ENCODE data around the gene AK5.

AK5 gene

DNA sequence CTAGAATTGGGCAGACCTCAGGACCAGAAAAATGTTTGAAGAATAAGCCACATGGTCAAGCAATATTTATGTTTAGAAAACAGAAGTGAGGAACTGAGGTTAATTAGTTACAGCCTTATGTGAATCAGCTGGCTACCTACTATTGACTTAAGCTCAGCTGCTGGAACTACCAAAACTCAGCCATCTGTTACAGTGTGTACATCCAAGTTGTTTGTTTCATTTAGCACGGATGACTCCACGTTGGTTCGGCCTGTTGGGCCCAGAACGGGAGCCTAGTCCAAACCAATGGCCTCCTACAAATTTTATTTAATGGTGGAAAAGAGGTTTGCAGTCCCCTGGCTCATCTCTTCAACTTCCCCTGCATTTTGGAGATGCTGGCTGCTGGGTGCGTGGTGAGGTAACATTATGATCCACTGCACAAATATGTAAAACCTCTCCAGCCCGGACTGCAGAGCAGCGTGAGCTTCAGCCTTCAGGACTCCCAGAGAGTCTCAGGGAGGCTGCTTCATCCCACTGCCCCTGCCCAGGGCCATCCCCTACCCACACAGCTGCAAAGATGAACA, 257.2 kb downstream of the AK5 start:
- TF ChIP-seq, protein P1, sequence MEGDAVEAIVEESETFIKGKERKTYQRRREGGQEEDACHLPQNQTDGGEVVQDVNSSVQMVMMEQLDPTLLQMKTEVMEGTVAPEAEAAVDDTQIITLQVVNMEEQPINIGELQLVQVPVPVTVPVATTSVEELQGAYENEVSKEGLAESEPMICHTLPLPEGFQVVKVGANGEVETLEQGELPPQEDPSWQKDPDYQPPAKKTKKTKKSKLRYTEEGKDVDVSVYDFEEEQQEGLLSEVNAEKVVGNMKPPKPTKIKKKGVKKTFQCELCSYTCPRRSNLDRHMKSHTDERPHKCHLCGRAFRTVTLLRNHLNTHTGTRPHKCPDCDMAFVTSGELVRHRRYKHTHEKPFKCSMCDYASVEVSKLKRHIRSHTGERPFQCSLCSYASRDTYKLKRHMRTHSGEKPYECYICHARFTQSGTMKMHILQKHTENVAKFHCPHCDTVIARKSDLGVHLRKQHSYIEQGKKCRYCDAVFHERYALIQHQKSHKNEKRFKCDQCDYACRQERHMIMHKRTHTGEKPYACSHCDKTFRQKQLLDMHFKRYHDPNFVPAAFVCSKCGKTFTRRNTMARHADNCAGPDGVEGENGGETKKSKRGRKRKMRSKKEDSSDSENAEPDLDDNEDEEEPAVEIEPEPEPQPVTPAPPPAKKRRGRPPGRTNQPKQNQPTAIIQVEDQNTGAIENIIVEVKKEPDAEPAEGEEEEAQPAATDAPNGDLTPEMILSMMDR (IDR thresholded peaks at IDR 0.05; ENCODE audit: control extremely low read depth, extremely low read depth, low read depth, missing control alignments), result no peak
- CTCF ChIA-PET, result no interaction called here
- DNase-seq (ENCODE audit: extremely low spot score), result peak; percentile 46
- POLR2A ChIA-PET, result no interaction called here

DNA sequence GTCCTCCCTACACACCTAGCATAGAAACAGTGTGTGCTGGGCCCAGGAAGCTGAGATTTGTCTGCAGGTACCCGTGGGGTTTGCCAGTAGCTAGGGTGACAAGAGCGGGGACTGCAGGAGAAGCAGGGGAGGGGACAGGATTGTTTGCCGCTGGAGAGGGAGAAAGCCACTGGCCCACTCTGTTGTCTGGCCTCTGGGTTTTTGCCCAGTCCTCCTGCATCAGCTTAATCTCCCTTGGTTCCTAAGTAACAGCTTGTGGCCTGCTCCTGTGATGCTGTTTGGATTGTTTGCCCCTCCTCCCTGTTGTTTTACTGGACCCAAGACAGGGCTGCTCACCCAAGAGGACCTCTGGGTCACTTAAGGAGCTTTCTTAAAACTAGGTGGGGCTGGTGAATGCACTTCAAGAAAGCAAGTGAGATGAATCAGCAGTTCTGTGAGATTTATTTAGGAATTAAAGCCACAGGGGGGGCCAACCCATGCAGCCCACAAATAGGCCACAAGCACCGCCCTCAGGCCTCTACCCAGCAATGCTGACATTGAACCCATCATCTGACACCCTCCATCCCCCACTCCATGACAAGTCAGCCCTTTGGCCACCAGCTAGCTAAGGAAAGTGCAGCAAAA, 257.8 kb downstream of the AK5 start:
- DNase-seq (ENCODE audit: extremely low spot score), result no peak
- TF ChIP-seq, protein P1 (IDR thresholded peaks at IDR 0.05; ENCODE audit: control extremely low read depth, extremely low read depth, low read depth, missing control alignments), result no peak
- ChIA-PET CTCF (no interaction called here), POLR2A (no interaction called here)

DNA sequence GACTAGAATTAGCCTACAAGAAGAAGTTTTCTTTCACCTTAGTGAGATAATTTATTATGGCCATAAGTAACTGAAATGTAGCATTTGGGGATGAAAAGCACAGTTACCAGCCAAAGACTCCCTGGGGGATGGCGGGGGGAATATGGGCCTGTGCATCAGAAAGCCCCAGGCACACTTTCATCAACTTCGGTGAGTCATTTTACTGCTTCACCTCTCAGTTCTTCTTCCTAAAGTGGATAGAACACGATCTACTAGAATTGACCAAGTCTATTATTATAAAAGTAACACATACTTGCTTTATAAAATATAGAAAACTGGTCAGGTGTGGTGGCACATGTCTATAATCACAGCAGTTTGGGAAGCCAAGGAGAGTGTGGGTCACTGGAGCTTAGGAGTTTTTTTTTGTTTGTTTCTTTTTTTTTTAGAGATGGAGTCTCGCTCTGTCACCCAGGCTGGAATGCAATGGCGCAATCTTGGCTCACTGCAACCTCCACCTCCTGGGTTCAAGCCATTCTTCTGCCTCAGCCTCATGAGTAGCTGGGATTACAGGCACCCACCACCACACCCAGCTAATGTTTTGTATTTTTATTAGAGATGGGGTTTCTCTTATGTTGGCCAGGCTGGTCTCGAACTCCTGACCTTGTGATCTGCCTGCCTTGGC, 258.8 kb downstream of the AK5 start:
- TF ChIP-seq, protein P1 (IDR thresholded peaks at IDR 0.05; ENCODE audit: control extremely low read depth, extremely low read depth, low read depth, missing control alignments), result no peak
- ChIA-PET POLR2A (no interaction called here), CTCF (interaction anchor here (0.8 kb wide), 1 partner anchor 9 kb away, joined by 3 read pairs; no protein-coding TSS in a partner anchor)
- DNase-seq (ENCODE audit: extremely low spot score), result peak; percentile 31

DNA sequence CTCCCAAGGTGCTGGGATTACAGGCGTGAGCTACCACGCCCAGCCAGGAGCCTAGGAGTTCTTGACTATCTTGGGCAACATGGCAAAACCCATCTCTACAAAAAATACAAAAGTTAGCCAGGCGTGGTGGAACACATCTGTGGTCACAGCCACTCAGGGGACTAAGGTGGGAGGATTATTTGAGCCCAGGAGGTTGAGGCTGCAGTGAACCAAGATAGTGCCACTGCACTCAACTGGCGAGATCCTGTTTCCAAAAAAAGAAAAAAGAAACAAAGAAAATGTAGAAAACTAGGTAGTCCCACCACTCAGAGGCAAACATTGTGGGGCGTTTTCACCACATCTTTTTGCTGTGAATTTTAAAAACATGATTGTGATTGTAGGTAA, 259.3 kb downstream of the AK5 start:
- POLR2A ChIA-PET, result no interaction called here
- no peak for DNase-seq (ENCODE audit: extremely low spot score)
- CTCF ChIA-PET, result interaction anchor here (0.8 to 4.7 kb wide), 3 partner anchors 7 to 57 kb away, joined by 3 to 33 read pairs (median 3); no protein-coding TSS in a partner anchor
- TF ChIP-seq, protein P1 (IDR thresholded peaks at IDR 0.05; ENCODE audit: control extremely low read depth, extremely low read depth, low read depth, missing control alignments), result no peak

DNA sequence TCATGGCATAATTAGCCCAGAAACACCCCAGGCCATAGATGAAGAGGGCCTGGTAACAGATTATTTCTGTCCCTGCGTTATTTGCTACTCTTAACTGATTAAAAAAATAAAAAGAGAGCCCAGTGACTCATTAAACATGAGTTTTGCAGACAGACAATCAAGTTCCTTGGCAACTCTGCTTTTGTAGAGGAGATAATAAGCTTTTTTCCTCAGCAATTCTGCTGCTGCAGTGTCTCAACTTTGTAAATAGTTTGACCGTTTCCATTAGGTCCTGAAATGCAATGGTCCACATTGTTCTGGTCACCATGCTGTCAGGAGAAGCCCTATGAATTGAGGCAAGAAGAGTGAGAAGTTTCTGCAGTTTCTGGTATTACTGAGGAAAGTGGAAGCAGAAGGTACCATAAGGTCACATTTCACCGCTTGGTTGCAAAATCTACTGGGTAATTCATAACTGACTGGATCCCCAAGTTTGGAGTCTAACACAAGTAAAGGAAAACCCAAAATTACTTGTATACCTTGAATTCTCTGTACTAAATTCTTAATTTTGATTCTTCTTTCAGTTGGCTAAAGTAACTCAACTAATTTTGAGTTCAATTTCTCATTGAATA, 261.1 kb downstream of the AK5 start:
- TF ChIP-seq, protein P1 (IDR thresholded peaks at IDR 0.05; ENCODE audit: control extremely low read depth, extremely low read depth, low read depth, missing control alignments), result no peak
- DNase-seq (ENCODE audit: extremely low spot score), result no peak
- CTCF ChIA-PET, result interaction anchor here (2.7 to 4.7 kb wide), 2 partner anchors 9 to 15 kb away, joined by 8 to 33 read pairs; no protein-coding TSS in a partner anchor
- POLR2A ChIA-PET, result no interaction called here

DNA sequence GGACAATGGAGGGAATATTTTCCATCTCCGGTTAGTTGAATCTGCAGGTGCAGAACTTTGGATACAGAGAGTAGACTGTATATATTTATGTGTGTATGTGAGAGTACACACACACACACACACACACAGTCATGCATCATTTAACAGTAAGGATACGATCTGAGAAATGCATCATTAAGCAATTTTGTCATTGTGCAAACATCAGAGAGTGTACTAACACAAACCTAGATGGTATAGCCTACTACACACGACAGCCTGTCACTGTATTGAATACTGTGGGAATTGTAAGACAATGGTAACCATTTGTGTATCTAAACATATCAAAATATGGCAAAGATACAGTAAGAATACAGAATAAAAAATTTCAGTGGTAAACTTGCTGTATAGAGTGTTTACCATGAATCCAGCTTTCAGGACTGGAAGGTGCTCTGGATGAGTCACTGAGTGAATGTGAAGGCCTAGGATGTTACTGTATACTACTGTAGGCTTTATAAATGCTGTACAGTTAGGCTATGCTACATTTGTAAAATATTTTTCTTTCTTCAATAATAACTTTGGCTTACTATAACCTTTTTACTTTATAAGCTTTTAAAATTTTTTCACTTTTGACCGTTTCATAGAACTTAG, 262.1 kb downstream of the AK5 start:
- ChIA-PET POLR2A (no interaction called here), CTCF (interaction anchor here (1.7 to 4.7 kb wide), 3 partner anchors 10 to 16 kb away, joined by 4 to 33 read pairs (median 8); no protein-coding TSS in a partner anchor)
- TF ChIP-seq, protein P1 (IDR thresholded peaks at IDR 0.05; ENCODE audit: control extremely low read depth, extremely low read depth, low read depth, missing control alignments), result no peak
- DNase-seq (ENCODE audit: extremely low spot score), result no peak
